OCI-LY1 (cell line): Measurements from ENCODE around the gene UIMC1.
"Not testable (repeated sequence)": the region's sequence is repeated elsewhere in the genome, so short reads cannot be mapped to it uniquely, and the experiment has no call there.

Experiments used
- EZH2 ChIP-seq: fragments of 200-600 bp; sonication (generic), shearing (Covaris generic); IDR thresholded peaks from 2 replicates; pipeline ENCODE4 v1.8.0; 2017; ENCODE audit warnings: borderline replicate concordance, mixed run types, mild to moderate bottlenecking, antibody characterized with exemption, low read length, moderate library complexity, mixed read lengths
- TF ChIP-seq, protein P1 (sequence below): fragments of 200-600 bp; sonication (generic), shearing (Covaris generic); IDR thresholded peaks from 2 replicates; pipeline ENCODE4 v1.5.1; 2017; ENCODE audit warnings: mild to moderate bottlenecking, antibody characterized with exemption, low read length, moderate library complexity, mixed read lengths

DNA sequence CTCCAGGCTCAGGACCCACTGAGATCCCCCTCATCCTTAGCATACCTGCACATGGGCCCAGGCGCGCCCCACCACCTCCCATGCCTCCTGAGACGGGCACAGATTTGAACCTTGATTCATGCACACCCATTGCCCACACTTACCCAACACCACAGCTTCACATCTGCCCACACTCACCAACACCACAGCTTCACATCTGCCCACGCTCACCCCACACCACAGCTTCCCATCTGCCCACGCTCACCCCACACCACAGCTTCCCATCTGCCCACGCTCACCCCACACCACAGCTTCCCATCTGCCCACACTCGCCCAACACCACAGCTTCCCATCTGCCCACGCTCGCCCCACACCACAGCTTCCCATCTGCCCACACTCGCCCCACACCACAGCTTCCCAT is 135.9 kb downstream of the UIMC1 start:
- TF ChIP-seq, protein P1, sequence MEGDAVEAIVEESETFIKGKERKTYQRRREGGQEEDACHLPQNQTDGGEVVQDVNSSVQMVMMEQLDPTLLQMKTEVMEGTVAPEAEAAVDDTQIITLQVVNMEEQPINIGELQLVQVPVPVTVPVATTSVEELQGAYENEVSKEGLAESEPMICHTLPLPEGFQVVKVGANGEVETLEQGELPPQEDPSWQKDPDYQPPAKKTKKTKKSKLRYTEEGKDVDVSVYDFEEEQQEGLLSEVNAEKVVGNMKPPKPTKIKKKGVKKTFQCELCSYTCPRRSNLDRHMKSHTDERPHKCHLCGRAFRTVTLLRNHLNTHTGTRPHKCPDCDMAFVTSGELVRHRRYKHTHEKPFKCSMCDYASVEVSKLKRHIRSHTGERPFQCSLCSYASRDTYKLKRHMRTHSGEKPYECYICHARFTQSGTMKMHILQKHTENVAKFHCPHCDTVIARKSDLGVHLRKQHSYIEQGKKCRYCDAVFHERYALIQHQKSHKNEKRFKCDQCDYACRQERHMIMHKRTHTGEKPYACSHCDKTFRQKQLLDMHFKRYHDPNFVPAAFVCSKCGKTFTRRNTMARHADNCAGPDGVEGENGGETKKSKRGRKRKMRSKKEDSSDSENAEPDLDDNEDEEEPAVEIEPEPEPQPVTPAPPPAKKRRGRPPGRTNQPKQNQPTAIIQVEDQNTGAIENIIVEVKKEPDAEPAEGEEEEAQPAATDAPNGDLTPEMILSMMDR, result not testable (repeated sequence)
- not testable (repeated sequence) for TF ChIP-seq EZH2
